K562 (cell line): Measurements from ENCODE around the gene IFT27. TPM values are rescaled to one million over a fixed set of nuclear protein-coding genes. Genes with fewer than 3 reads are reported as not detected.

ENCODE experiments used
- ATAC-seq: fragments of 200-7000 bp; cut with Tn5 transposase; 3 replicates; pipeline ENCODE4 v1.9.1; 2020; ENCODE audit warnings: moderate library complexity
- Bru-seq: library from RNA; stranded (reverse); fragments of 400-500 nt; gene quantifications from one replicate; lab custom pipeline; 2021; lab: Mats Ljungman, UMichigan
- BruChase-seq, 2 experiments: library from RNA; stranded (reverse); fragments of 400-500 nt; gene quantifications; one replicate each; lab custom pipeline; 2021; lab: Mats Ljungman, UMichigan
- BruUV-seq: library from RNA; stranded (reverse); fragments of 400-500 nt; replicated peaks from 2 replicates; lab custom pipeline; 2021; lab: Mats Ljungman, UMichigan
- CTCF ChIA-PET: fragments of 300-600 bp; formaldehyde crosslinking; extraction: SDS; loops from one replicate; lab custom pipeline; 2021; ENCODE audit warnings: low intra/inter-chr PET ratio; lab: Yijun Ruan, JAX
- POLR2A ChIA-PET: fragments of 300-600, 350-650 bp; sonication (Branson Sonifier 250); formaldehyde crosslinking; extraction: SDS; loops from one replicate; lab custom pipeline; 2021; ENCODE audit warnings: antibody characterized with exemption, inconsistent platforms; lab: Yijun Ruan, JAX
- DNase-seq, 4 experiments: peaks; one replicate each; pipeline versions ENCODE4 v3.0.0 to v3.0.0-alpha.2; 2011 to 2018; ENCODE audit warnings: low spot score in 3 of 4, mixed read lengths in 3 of 4; ENCODE audit errors: extremely low read depth in 1 of 4
- FAIRE-seq: peaks from 2 replicates; lab custom pipeline; 2011; peaks lifted over from hg19 to GRCh38; lab: Jason Lieb, UNC
- H2AFZ ChIP-seq: 2 replicates; pipeline ENCODE4 v1.6.0; 2011; ENCODE audit warnings: low read depth, low read length, control low read depth, inconsistent platforms
- H3K27ac ChIP-seq: fragments of 200-600 bp; 3 replicates; pipeline ENCODE4 v1.8.0; 2011; ENCODE audit warnings: low read depth, mild to moderate bottlenecking, control low read depth, inconsistent platforms, low read length, moderate library complexity, mixed read lengths; ENCODE audit errors: extremely low read depth
- H3K27me3 ChIP-seq, 2 experiments: fragments of 300-600 bp in 1 of 2; 2 replicates in 1 of 2; 3 replicates in 1 of 2; pipeline versions ENCODE4 v1.6.0 to v1.8.0; 2011; ENCODE audit warnings: inconsistent platforms in 2 of 2, low read length in 2 of 2, mild to moderate bottlenecking in 1 of 2, mixed read lengths in 1 of 2, moderate library complexity in 1 of 2; ENCODE audit not compliant: control insufficient read depth in 2 of 2, insufficient read depth in 2 of 2
- H3K36me3 ChIP-seq: fragments of 300-600 bp; 3 replicates; pipeline ENCODE4 v1.8.0; 2011; ENCODE audit warnings: mild to moderate bottlenecking, low read length, inconsistent platforms; ENCODE audit not compliant: control insufficient read depth, insufficient read depth
- H3K4me1 ChIP-seq, 2 experiments: fragments of 200-600 bp in 1 of 2; replicated peaks in 1 of 2; 2 replicates in 1 of 2; 3 replicates in 1 of 2; pipeline versions ENCODE4 v1.5.1 to v1.8.0; 2011; ENCODE audit warnings: inconsistent platforms in 2 of 2, low read length in 2 of 2, mild to moderate bottlenecking in 1 of 2, mixed read lengths in 1 of 2, moderate library complexity in 1 of 2; ENCODE audit not compliant: control insufficient read depth in 2 of 2, insufficient read depth in 2 of 2
- H3K4me2 ChIP-seq: 2 replicates; pipeline ENCODE4 v1.6.1; 2011; ENCODE audit warnings: low read length, control low read depth, inconsistent platforms, mixed read lengths; ENCODE audit not compliant: insufficient read depth
- H3K4me3 ChIP-seq: fragments of 200-600 bp; sonication (generic), shearing (Covaris generic); 2 replicates; pipeline ENCODE4 v1.5.1; 2016; ENCODE audit warnings: control low read depth, inconsistent platforms
- H3K79me2 ChIP-seq: fragments of 200-600 bp; 3 replicates; pipeline ENCODE4 v1.8.0; 2011; ENCODE audit warnings: low read length, inconsistent platforms; ENCODE audit not compliant: control insufficient read depth, insufficient read depth
- H3K9ac ChIP-seq, 2 experiments: 2 replicates each; pipeline versions ENCODE4 v1.6.0 to v1.6.1; 2011; ENCODE audit warnings: low read depth in 2 of 2, low read length in 2 of 2, control low read depth in 1 of 2, inconsistent platforms in 1 of 2, mild to moderate bottlenecking in 1 of 2, mixed read lengths in 1 of 2; ENCODE audit not compliant: insufficient read depth in 1 of 2
- H3K9me1 ChIP-seq: one replicate; pipeline ENCODE4 v1.6.0; 2011; ENCODE audit warnings: inconsistent platforms, mild to moderate bottlenecking, low read length, moderate library complexity; ENCODE audit not compliant: control insufficient read depth, insufficient read depth
- H3K9me3 ChIP-seq: replicated peaks from 2 replicates; pipeline ENCODE4 v1.5.1; 2011; ENCODE audit warnings: low read depth, low read length, inconsistent platforms; ENCODE audit not compliant: control insufficient read depth, insufficient read depth
- H4K20me1 ChIP-seq: replicated peaks from 2 replicates; pipeline ENCODE4 v1.6.1; 2011; ENCODE audit warnings: low read length, inconsistent platforms, mixed read lengths; ENCODE audit not compliant: control insufficient read depth, insufficient read depth
- CEBPZ ChIP-seq: fragments of 150-350 bp; IDR thresholded peaks from 2 replicates; pipeline ENCODE4 v1.6.1; 2014; ENCODE audit warnings: low read depth, mild to moderate bottlenecking, low read length, borderline replicate concordance
- CHD2 ChIP-seq: IDR thresholded peaks from 2 replicates; pipeline ENCODE4 v1.6.1; 2011; ENCODE audit warnings: low read depth, low read length
- CREB3L1 ChIP-seq: fragments of 450-650 bp; IDR thresholded peaks from 2 replicates; pipeline ENCODE4 v1.6.1; 2014; ENCODE audit warnings: low read depth, mild to moderate bottlenecking, moderate library complexity, borderline replicate concordance
- CREM ChIP-seq: IDR thresholded peaks from 2 replicates; pipeline ENCODE4 v1.6.1; 2014; ENCODE audit warnings: antibody characterized with exemption, low read depth
- FOS ChIP-seq: IDR thresholded peaks from 3 replicates; pipeline ENCODE4 v1.6.1; 2011; ENCODE audit not compliant: insufficient read length; ENCODE audit errors: extremely low read depth
- KDM4B ChIP-seq, 2 experiments: fragments of 450-650 bp in 1 of 2; sonication (generic) in 1 of 2; IDR thresholded peaks; 2 replicates each; pipeline ENCODE4 v1.6.1; 2016 to 2017; ENCODE audit warnings: borderline replicate concordance in 2 of 2, antibody characterized with exemption in 1 of 2, low read depth in 1 of 2, mild to moderate bottlenecking in 1 of 2
- KLF13 ChIP-seq: fragments of 450-650 bp; IDR thresholded peaks from 2 replicates; pipeline ENCODE4 v1.6.1; 2016; ENCODE audit warnings: missing genetic modification characterization, low read depth, mild to moderate bottlenecking, missing compliant biosample characterization, moderate library complexity, borderline replicate concordance
- MBD2 ChIP-seq: sonication (generic); IDR thresholded peaks from 2 replicates; pipeline ENCODE4 v1.6.1; 2016; ENCODE audit warnings: low read depth, borderline replicate concordance
- RBM25 ChIP-seq: fragments of 200-400 bp; formaldehyde crosslinking; IDR thresholded peaks from 2 replicates; pipeline ENCODE4 v1.6.1; 2018; ENCODE audit warnings: low read length, low read depth, moderate library complexity; ENCODE audit not compliant: severe bottlenecking
- SMAD3 ChIP-seq: fragments of 450-650 bp; formaldehyde crosslinking; conservative IDR thresholded peaks from 2 replicates; pipeline ENCODE4 v1.4.0; 2020; ENCODE audit warnings: mild to moderate bottlenecking
- ZNF23 ChIP-seq: fragments of 250-450 bp; sonication (Bioruptor Pico); IDR thresholded peaks from 2 replicates; pipeline ENCODE4 v1.4.0; 2020; ENCODE audit warnings: mild to moderate bottlenecking
- WGBS: fragments of 100-300 bp; shearing (Covaris generic); methylation state at CpG from one replicate; pipeline ENCODE4 v1.1.6; 2016; ENCODE audit warnings: low coverage, mixed read lengths; ENCODE audit not compliant: insufficient coverage; ENCODE audit errors: missing lambda C conversion rate; 5-methylcytosine and 5-hydroxymethylcytosine counted together
- in situ Hi-C: fragments of 300-500 bp; cut with MboI; formaldehyde crosslinking; loops from 4 replicates; pipeline ENCODE4 v1.15.0; 2018; ENCODE audit warnings: inconsistent platforms, mixed read lengths
- intact Hi-C: fragments of 100-400 bp; cut with micrococcal nuclease; formaldehyde crosslinking; loops from 2 replicates; pipeline ENCODE4 v1.14.2; 2022
- long read RNA-seq, 3 experiments: library from polyadenylated mRNA in 2 of 3; library from RNA in 1 of 3; unstranded in 2 of 3; stranded (forward) in 1 of 3; transcript quantifications; one replicate each; pipeline ENCODE4 v2.0.0, GENCODE V29; 2019 to 2022
- polyA minus RNA-seq, 3 experiments: library from RNA; depleted of rRNA, polyadenylated mRNA; stranded (reverse); fragments of >200 nt; gene quantifications; 2 replicates each; pipeline ENCODE4 v1.2.3, GENCODE V29; 2011
- polyA plus RNA-seq, 8 experiments: library from polyadenylated mRNA; depleted of rRNA in 4 of 8; stranded (reverse) in 5 of 8; unstranded in 3 of 8; fragments of >200 nt; fragmentation: Nextera tagmentation in 2 of 8; fragmentation: Illumina TruSeq in 1 of 8; extraction: Ambion mirVana in 2 of 8; extraction: Trizol in 1 of 8; gene quantifications; 2 replicates each; pipeline versions ENCODE4 v1.2.1 to v1.2.3, GENCODE V29; 2011 to 2014; ENCODE audit warnings: inconsistent platforms in 1 of 8, missing spikeins in 1 of 8
- total RNA-seq, 7 experiments: library from RNA; depleted of rRNA in 6 of 7; stranded (reverse); fragments of >200 nt in 6 of 7; fragmentation: Illumina TruSeq in 2 of 7; extraction: Trizol in 2 of 7; gene quantifications; 2 replicates each; pipeline versions ENCODE4 v1.2.1 to v1.2.3, GENCODE V29; 2011 to 2021; ENCODE audit warnings: low replicate concordance in 1 of 7

The IFT27 gene, protein sequence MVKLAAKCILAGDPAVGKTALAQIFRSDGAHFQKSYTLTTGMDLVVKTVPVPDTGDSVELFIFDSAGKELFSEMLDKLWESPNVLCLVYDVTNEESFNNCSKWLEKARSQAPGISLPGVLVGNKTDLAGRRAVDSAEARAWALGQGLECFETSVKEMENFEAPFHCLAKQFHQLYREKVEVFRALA
- 0.72 and 1.1 TPM in 2 replicates for total RNA-seq (2011; cell fraction: chromatin; rRNA removed; ENCODE audit: low replicate concordance)
- total RNA-seq (2011; cell fraction: nucleolus; rRNA removed), result 0.13 and 0.17 TPM in 2 replicates
- total RNA-seq (2011; cell fraction: nucleoplasm; rRNA removed), result 0.22 and 0.46 TPM in 2 replicates
- total RNA-seq (2014; rRNA removed) (0.12 and 0.18 TPM in 2 replicates), total RNA-seq (2014; rRNA removed; fragmentation: Illumina TruSeq; extraction: Trizol) (0.29 and 0.38 TPM in 2 replicates), total RNA-seq (2015; rRNA removed; fragmentation: Illumina TruSeq; extraction: Trizol) (0.38 and 0.54 TPM in 2 replicates), total RNA-seq (2021) (0.51 and 1.4 TPM in 2 replicates), polyA plus RNA-seq (2011; rRNA removed) (0.01 and 0.42 TPM in 2 replicates), polyA plus RNA-seq (2014; fragmentation: Illumina TruSeq; extraction: Trizol) (0.10 and 0.37 TPM in 2 replicates), polyA plus RNA-seq (2014; fragmentation: Nextera tagmentation; extraction: Ambion mirVana) (under 1 TPM in 1 of 2 experiments, not detected in 1; 0.06 TPM), polyA plus RNA-seq (2014; rRNA removed) (0.09 and 0.18 TPM in 2 replicates), polyA minus RNA-seq (2011; rRNA and poly(A)+ RNA removed) (0.04 and 0.06 TPM in 2 replicates), Bru-seq, nascent RNA (percentile 21 among the genes with signal in this experiment), BruChase-seq, experiment 1, labeled RNA remaining after a 2-hour chase (percentile 27 among the genes with signal in this experiment), BruChase-seq, experiment 2, labeled RNA remaining after a 6-hour chase (percentile 19 among the genes with signal in this experiment)
- polyA plus RNA-seq (2011; cell fraction: cytosol; rRNA removed), result 0.18 and 0.19 TPM in 2 replicates
- polyA plus RNA-seq (2011; cell fraction: nucleus; rRNA removed), result 0.50 and 0.56 TPM in 2 replicates
- 0.90 and 3.4 TPM in 2 replicates for polyA plus RNA-seq (2012)
- polyA minus RNA-seq (2011; cell fraction: cytosol; rRNA and poly(A)+ RNA removed), result not detected in 2 replicates
- 0.11 and 0.13 TPM in 2 replicates for polyA minus RNA-seq (2011; cell fraction: nucleus; rRNA and poly(A)+ RNA removed)
- long read RNA-seq, experiment 1, result 0 reads
- long read RNA-seq, experiment 2, partial matches to known transcripts, result 0 of 1 reads
- long read RNA-seq, experiment 2, other reads (novel, unspliced or antisense), result 1 of 1 reads
- long read RNA-seq, experiment 3, result 0 reads

DNA sequence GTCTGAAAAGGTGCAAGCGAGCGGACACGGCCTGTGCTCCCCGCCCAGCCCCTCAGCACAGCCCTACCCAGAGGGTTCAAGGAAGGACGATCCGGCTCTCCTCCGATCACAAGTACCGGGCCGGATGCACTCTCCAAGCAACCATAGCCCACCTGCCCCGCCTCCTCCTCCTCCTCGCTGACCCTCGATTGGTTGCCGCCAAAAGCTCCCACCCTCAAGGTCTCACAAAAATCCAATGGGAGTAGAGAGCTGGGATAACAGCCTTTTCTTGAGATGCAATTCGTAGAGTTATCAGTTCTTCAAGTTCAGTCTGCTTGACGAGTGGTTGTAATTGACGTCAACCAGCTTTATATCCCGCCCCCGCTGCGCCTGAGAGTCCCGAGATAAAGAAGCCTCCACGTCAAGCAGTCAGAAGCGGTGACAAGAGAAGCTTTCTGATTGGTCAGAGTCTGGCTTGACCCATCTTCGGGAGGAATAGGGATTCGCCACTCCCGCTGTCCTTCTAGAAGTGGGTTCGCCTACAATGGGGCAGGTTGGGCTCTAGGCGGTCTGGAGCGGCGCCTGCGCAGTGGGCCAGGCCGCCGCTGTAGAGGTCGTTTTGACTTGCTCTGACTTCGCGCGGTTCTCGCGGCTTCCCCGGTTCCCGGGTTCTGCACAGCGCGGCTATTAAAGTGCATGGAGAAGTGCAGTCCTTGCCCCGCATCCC lies at the start of gene IFT27:
TSS of gene IFT27 (minus strand) at position 156 of the 706 bp plus-strand sequence. CDS start 412 bp downstream, outside the sequence.
- CTCF ChIA-PET, result no interaction called here
- Histone ChIP-seq H4K20me1 (no peaks in the 10 kb centered on the region), H3K4me1 (peaks cover 0 to 8% of the 10 kb centered on the region in 2 experiments; a peak in 1 of 5 replicates), H3K9me3 (no peaks in the 10 kb centered on the region), H2AFZ (peak within 1 kb of the TSS; percentile 51), H3K4me3 (peak within 1 kb of the TSS; percentile 28), H3K4me2 (no peak within 1 kb of the TSS), H3K79me2 (no peaks in the 10 kb centered on the region), H3K27me3 (peaks cover 0 to 24% of the 10 kb centered on the region in 2 experiments; a peak in 3 of 5 replicates), H3K36me3 (no peaks in the 10 kb centered on the region), H3K27ac (no peak within 1 kb of the TSS), H3K9ac (peak within 1 kb of the TSS in 1 of 2 experiments; percentile 35; a peak in 1 of 4 replicates), H3K9me1 (no peaks in the 10 kb centered on the region)
- WGBS, result 12% methylated on average over 27 of the region's 43 CpGs
- FAIRE-seq, result peak; percentile 58
- POLR2A ChIA-PET, result no interaction called here
- DNase-seq, result peak; percentile 66 to 78 (median 72)
- BruUV-seq, result no TSS peak
- in situ Hi-C loops, result no loop called here
- intact Hi-C loops, result no loop called here
- peak; percentile 94 for ATAC-seq
- TF ChIP-seq MBD2, result peak; percentile 67; the same call in 1 of the 2 replicates
- no peak for TF ChIP-seq SMAD3 (CRISPR knock-in tag)
- TF ChIP-seq ZNF23 (CRISPR knock-in tag), result no peak
- peak; percentile 86 for TF ChIP-seq FOS
- peak; percentile 53; the same call in 1 of the 2 replicates for TF ChIP-seq CREB3L1
- peak; percentile 89 for TF ChIP-seq CEBPZ
- TF ChIP-seq RBM25, result peak; percentile 65
- peak; percentile 69; the same call in 1 of the 2 replicates for TF ChIP-seq CREM
- no peak for TF ChIP-seq KDM4B (IDR thresholded peaks at IDR 0.05; ENCODE audit: borderline replicate concordance in 2 of 2, low read depth in 1 of 2)
- TF ChIP-seq KLF13 (tag), result no peak
- peak; percentile 15; the same call in 1 of the 2 replicates for TF ChIP-seq CHD2
